Panc1 (cell line): ENCODE results near the gene TBRG4. TPM values are rescaled to one million over a fixed set of nuclear protein-coding genes. Genes with fewer than 3 reads are reported as not detected.

Experiments used
- ATAC-seq: fragments of 200-7000 bp; cut with Tn5 transposase; 2 replicates; pipeline ENCODE4 v1.9.1; 2020; ENCODE audit warnings: mild to moderate bottlenecking, moderate library complexity
- BruUV-seq: library from RNA; stranded (reverse); fragments of 400-500 nt; replicated peaks from 2 replicates; lab custom pipeline; 2021; lab: Mats Ljungman, UMichigan
- CTCF ChIA-PET: fragments of 300-600 bp; sonication (Branson Sonifier 250); formaldehyde crosslinking; loops from one replicate; lab custom pipeline; 2022; ENCODE audit warnings: antibody characterized with exemption; lab: Charles Lee
- POLR2A ChIA-PET: fragments of 300-600 bp; sonication (Branson Sonifier 250); formaldehyde crosslinking; loops from one replicate; lab custom pipeline; 2022; ENCODE audit warnings: antibody characterized with exemption; lab: Charles Lee
- DNase-seq: peaks from one replicate; pipeline ENCODE4 v3.0.0-alpha.2; 2010; ENCODE audit warnings: low read depth, low spot score
- H3K27ac ChIP-seq: 2 replicates; pipeline ENCODE4 v1.5.1; 2011; ENCODE audit warnings: mild to moderate bottlenecking, low read length, inconsistent platforms
- H3K27me3 ChIP-seq: fragments of 200-500 bp; sonication (Bioruptor generic); 2 replicates; pipeline ENCODE4 v1.6.0; 2014; ENCODE audit warnings: low read length, inconsistent platforms; ENCODE audit not compliant: control insufficient read depth, insufficient read depth
- H3K36me3 ChIP-seq: fragments of 200-500 bp; sonication (Bioruptor generic); 2 replicates; pipeline ENCODE4 v1.5.1; 2014; ENCODE audit warnings: inconsistent platforms, mild to moderate bottlenecking, low read length, moderate library complexity; ENCODE audit not compliant: control insufficient read depth, insufficient read depth
- H3K4me1 ChIP-seq: 2 replicates; pipeline ENCODE4 v1.5.1; 2011; ENCODE audit warnings: inconsistent platforms, mild to moderate bottlenecking, low read length, moderate library complexity; ENCODE audit not compliant: control insufficient read depth, insufficient read depth
- H3K4me3 ChIP-seq, 2 experiments: 2 replicates each; pipeline ENCODE4 v1.5.1; 2011 to 2012; ENCODE audit warnings: low read depth in 2 of 2, low read length in 2 of 2, mild to moderate bottlenecking in 2 of 2, inconsistent platforms in 1 of 2, moderate library complexity in 1 of 2
- H3K9me3 ChIP-seq: fragments of 200-500 bp; sonication (Bioruptor generic); 2 replicates; pipeline ENCODE4 v1.5.1; 2014; ENCODE audit warnings: low read depth, mild to moderate bottlenecking, inconsistent platforms, low read length, moderate library complexity; ENCODE audit not compliant: control insufficient read depth, insufficient read depth
- POLR2AphosphoS5 ChIP-seq: IDR thresholded peaks from 2 replicates; pipeline ENCODE4 v1.6.1; 2012; ENCODE audit warnings: mild to moderate bottlenecking, low read depth, low read length, moderate library complexity
- SIN3A ChIP-seq: IDR thresholded peaks from 2 replicates; pipeline ENCODE4 v1.6.1; 2012; ENCODE audit warnings: low read depth, mild to moderate bottlenecking, low read length, moderate library complexity, borderline replicate concordance; ENCODE audit not compliant: insufficient read depth
- TCF7L2 ChIP-seq: IDR thresholded peaks from 2 replicates; pipeline ENCODE4 v1.6.1; 2011; ENCODE audit warnings: mild to moderate bottlenecking, low read depth, low read length, inconsistent platforms
- in situ Hi-C: cut with HindIII; loops from 2 replicates; pipeline ENCODE4 v1.10.0; 2016; ENCODE audit warnings: low sequenced_read_pairs, low pct_unique_long_range_greater_than_20kb
- intact Hi-C: fragments of 100-400 bp; cut with micrococcal nuclease; formaldehyde crosslinking; loops from one replicate; pipeline ENCODE4 v1.10.0; 2022; ENCODE audit not compliant: unreplicated experiment
- total RNA-seq: library from RNA; stranded (reverse); gene quantifications from one replicate; pipeline ENCODE4 v1.2.1, GENCODE V29; 2021; ENCODE audit not compliant: unreplicated experiment
- TF ChIP-seq, protein P1 (sequence below), 2 experiments: IDR thresholded peaks; 2 replicates each; pipeline ENCODE4 v1.6.1; 2011 to 2012; ENCODE audit warnings: low read depth in 2 of 2, control low read depth in 1 of 2, low read length in 1 of 2, mild to moderate bottlenecking in 1 of 2, moderate library complexity in 1 of 2; ENCODE audit not compliant: insufficient read depth in 1 of 2
- TF ChIP-seq, protein P2 (sequence below): fragments of 450-650 bp; IDR thresholded peaks from 2 replicates; pipeline ENCODE4 v1.5.1; 2017; ENCODE audit warnings: mild to moderate bottlenecking

TBRG4 gene
- total RNA-seq, 1 experiment from 2014 or later, result 149 TPM

DNA sequence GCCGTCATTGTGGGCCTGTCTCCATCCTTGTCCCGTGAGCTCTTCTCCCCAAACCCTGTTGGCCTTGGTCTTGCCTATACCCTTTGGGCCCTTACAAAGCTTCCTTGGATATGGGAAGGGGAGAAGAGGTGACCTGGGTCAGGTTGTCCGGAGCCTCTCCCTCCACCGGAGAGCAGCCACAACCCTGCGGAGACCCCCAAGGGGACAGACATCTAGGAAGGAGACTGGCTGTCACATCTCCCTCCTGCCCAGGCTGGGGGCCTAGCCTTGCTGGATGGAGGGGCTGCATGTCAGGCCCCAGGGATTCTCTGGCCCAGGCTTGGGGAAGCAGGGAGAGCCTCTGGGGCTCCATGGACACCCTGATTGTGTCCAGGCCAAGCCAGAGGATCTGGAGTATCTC is 34.6 kb downstream of the TBRG4 start:
- Histone ChIP-seq H3K4me1 (no peaks in the 10 kb centered on the region), H3K27me3 (no peaks in the 10 kb centered on the region), H3K36me3 (peaks cover 5% of the 10 kb centered on the region; the same call in 1 of the 2 replicates), H3K4me3 (no peak overlapping the region), H3K9me3 (no peaks in the 10 kb centered on the region), H3K27ac (no peak overlapping the region)
- ChIA-PET POLR2A (no interaction called here), CTCF (no interaction called here)
- TF ChIP-seq POLR2AphosphoS5 (no peak), TCF7L2 (no peak), SIN3A (no peak)
- TF ChIP-seq, protein P1, sequence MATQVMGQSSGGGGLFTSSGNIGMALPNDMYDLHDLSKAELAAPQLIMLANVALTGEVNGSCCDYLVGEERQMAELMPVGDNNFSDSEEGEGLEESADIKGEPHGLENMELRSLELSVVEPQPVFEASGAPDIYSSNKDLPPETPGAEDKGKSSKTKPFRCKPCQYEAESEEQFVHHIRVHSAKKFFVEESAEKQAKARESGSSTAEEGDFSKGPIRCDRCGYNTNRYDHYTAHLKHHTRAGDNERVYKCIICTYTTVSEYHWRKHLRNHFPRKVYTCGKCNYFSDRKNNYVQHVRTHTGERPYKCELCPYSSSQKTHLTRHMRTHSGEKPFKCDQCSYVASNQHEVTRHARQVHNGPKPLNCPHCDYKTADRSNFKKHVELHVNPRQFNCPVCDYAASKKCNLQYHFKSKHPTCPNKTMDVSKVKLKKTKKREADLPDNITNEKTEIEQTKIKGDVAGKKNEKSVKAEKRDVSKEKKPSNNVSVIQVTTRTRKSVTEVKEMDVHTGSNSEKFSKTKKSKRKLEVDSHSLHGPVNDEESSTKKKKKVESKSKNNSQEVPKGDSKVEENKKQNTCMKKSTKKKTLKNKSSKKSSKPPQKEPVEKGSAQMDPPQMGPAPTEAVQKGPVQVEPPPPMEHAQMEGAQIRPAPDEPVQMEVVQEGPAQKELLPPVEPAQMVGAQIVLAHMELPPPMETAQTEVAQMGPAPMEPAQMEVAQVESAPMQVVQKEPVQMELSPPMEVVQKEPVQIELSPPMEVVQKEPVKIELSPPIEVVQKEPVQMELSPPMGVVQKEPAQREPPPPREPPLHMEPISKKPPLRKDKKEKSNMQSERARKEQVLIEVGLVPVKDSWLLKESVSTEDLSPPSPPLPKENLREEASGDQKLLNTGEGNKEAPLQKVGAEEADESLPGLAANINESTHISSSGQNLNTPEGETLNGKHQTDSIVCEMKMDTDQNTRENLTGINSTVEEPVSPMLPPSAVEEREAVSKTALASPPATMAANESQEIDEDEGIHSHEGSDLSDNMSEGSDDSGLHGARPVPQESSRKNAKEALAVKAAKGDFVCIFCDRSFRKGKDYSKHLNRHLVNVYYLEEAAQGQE (IDR thresholded peaks at IDR 0.05; ENCODE audit: insufficient read depth in 1 of 2, low read depth in 2 of 2, low read length in 1 of 2), result no peak
- TF ChIP-seq, protein P2, sequence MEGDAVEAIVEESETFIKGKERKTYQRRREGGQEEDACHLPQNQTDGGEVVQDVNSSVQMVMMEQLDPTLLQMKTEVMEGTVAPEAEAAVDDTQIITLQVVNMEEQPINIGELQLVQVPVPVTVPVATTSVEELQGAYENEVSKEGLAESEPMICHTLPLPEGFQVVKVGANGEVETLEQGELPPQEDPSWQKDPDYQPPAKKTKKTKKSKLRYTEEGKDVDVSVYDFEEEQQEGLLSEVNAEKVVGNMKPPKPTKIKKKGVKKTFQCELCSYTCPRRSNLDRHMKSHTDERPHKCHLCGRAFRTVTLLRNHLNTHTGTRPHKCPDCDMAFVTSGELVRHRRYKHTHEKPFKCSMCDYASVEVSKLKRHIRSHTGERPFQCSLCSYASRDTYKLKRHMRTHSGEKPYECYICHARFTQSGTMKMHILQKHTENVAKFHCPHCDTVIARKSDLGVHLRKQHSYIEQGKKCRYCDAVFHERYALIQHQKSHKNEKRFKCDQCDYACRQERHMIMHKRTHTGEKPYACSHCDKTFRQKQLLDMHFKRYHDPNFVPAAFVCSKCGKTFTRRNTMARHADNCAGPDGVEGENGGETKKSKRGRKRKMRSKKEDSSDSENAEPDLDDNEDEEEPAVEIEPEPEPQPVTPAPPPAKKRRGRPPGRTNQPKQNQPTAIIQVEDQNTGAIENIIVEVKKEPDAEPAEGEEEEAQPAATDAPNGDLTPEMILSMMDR, result no peak
- DNase-seq, result no peak
- in situ Hi-C loops, result no loop called here
- BruUV-seq, result no TSS peak
- ATAC-seq, result no peak
- intact Hi-C loops, result no loop called here

DNA sequence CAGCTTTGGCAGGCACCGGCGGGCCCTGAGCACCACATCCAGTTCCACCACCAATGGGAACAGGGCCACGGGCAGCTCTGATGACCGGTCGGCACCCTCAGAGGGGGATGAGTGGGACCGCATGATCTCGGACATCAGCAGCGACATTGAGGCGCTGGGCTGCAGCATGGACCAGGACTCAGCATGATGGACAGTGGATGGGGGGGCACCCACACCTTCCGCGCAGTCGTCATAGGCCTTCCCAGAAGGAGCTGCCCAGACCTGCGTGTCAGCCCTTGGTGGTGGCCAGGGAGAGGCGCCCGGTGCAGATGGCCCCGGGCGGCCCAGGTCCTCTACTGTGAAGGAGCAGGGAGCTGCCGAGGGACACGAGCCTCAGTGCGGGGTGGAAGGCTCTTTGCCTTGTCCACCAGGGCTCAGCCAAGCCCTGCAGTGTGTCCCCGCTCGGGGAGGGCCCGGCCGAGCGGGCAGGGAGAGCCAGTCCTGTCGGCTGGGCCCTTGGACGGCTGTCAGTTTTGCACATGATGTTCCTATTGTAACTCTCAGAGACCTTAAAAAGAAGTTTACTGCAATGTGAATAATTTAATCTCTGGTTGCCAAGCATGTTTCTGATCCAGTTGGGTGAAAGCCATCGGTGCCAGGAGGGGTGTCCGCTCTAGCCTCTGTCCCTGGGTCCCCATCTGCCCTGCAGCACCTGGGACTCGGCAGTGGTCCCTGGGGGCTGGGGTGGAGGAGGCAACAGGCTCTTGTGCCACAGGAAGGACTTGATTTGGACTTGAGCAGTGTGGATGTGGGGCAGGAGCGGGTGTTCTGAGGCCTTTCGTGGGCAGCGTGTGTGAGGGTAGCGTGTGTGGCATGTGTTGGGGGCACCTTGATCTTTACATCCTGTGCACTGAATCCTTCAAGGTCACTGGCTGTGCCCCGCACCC is 35.4 kb downstream of the TBRG4 start:
- TF ChIP-seq POLR2AphosphoS5, result no peak
- TF ChIP-seq, protein P1 (IDR thresholded peaks at IDR 0.05; ENCODE audit: insufficient read depth in 1 of 2, low read depth in 2 of 2, low read length in 1 of 2), result no peak
- TF ChIP-seq SIN3A, result no peak
- TF ChIP-seq TCF7L2, result no peak
- TF ChIP-seq, protein P2, result no peak
- H3K4me3 ChIP-seq, result no peak overlapping the region
- no peaks in the 10 kb centered on the region for H3K27me3 ChIP-seq
- no TSS peak for BruUV-seq
- ATAC-seq (no peak), DNase-seq (no peak)
- ChIA-PET CTCF (no interaction called here), POLR2A (no interaction called here)
- H3K4me1 ChIP-seq, result no peaks in the 10 kb centered on the region
- H3K27ac ChIP-seq, result no peak overlapping the region
- no peaks in the 10 kb centered on the region for H3K9me3 ChIP-seq
- H3K36me3 ChIP-seq, result peaks cover 5% of the 10 kb centered on the region; the same call in 1 of the 2 replicates
- in situ Hi-C loops (no loop called here), intact Hi-C loops (no loop called here)
